IMR-90 (cell line): ENCODE measurements around the gene SCAMP2. TPM values are rescaled to one million over a fixed set of nuclear protein-coding genes. Genes with fewer than 3 reads are reported as not detected.

Source experiments
- ATAC-seq: fragments of 200-7000 bp; cut with Tn5 transposase; 2 replicates; pipeline ENCODE4 v1.9.1; 2020; ENCODE audit warnings: low read depth, mild to moderate bottlenecking, moderate library complexity
- BruUV-seq: library from RNA; stranded (reverse); fragments of 400-500 nt; replicated peaks from 2 replicates; lab custom pipeline; 2021; lab: Mats Ljungman, UMichigan
- CTCF ChIA-PET: fragments of 300-600 bp; formaldehyde crosslinking; extraction: SDS; loops from one replicate; lab custom pipeline; 2021; ENCODE audit warnings: antibody characterized with exemption; lab: Yijun Ruan, JAX
- POLR2A ChIA-PET: fragments of 300-600 bp; sonication (Branson Sonifier 250); formaldehyde crosslinking; loops from one replicate; lab custom pipeline; 2022; ENCODE audit warnings: antibody characterized with exemption; ENCODE audit not compliant: unreplicated experiment; lab: Charles Lee
- DNase-seq: peaks from one replicate; pipeline ENCODE4 v3.0.0; 2013
- H2AFZ ChIP-seq: replicated peaks from 2 replicates; pipeline ENCODE3; 2013; ENCODE audit warnings: low read length, mild to moderate bottlenecking; ENCODE audit not compliant: poor library complexity
- H2AK5ac ChIP-seq: 2 replicates; pipeline ENCODE4 v1.6.1; 2013; ENCODE audit warnings: low read depth, low read length, inconsistent platforms
- H2AK9ac ChIP-seq: replicated peaks from 2 replicates; pipeline ENCODE3; 2013; ENCODE audit warnings: mild to moderate bottlenecking, low read depth, low read length, moderate library complexity; ENCODE audit not compliant: poor library complexity
- H2BK120ac ChIP-seq: 2 replicates; pipeline ENCODE4 v1.6.1; 2013; ENCODE audit warnings: low read depth, low read length, inconsistent platforms
- H2BK15ac ChIP-seq: 3 replicates; pipeline ENCODE4 v1.6.1; 2013; ENCODE audit warnings: low read depth, low read length, inconsistent platforms
- H2BK20ac ChIP-seq: 2 replicates; pipeline ENCODE4 v1.6.1; 2013; ENCODE audit warnings: low read depth, mild to moderate bottlenecking, inconsistent platforms, low read length, moderate library complexity
- H2BK5ac ChIP-seq: 2 replicates; pipeline ENCODE4 v1.6.1; 2013; ENCODE audit warnings: mild to moderate bottlenecking, low read depth, low read length, inconsistent platforms; ENCODE audit not compliant: poor library complexity, severe bottlenecking
- H3K14ac ChIP-seq: replicated peaks from 2 replicates; pipeline ENCODE4 v1.6.1; 2013; ENCODE audit warnings: low read depth, low read length, inconsistent platforms
- H3K18ac ChIP-seq: 2 replicates; pipeline ENCODE4 v1.6.1; 2013; ENCODE audit warnings: low read depth, low read length, control low read depth
- H3K23ac ChIP-seq: 2 replicates; pipeline ENCODE4 v1.6.1; 2013; ENCODE audit warnings: low read depth, low read length, inconsistent platforms
- H3K27ac ChIP-seq: 2 replicates; pipeline ENCODE4 v1.5.1; 2013; ENCODE audit warnings: mild to moderate bottlenecking, control low read depth, low read length; ENCODE audit not compliant: insufficient read depth
- H3K27me3 ChIP-seq: 2 replicates; pipeline ENCODE4 v1.6.1; 2013; ENCODE audit warnings: low read length; ENCODE audit not compliant: control insufficient read depth, insufficient read depth
- H3K36me3 ChIP-seq: 2 replicates; pipeline ENCODE4 v1.6.1; 2013; ENCODE audit warnings: low read length, mixed read lengths; ENCODE audit not compliant: control insufficient read depth, insufficient read depth
- H3K4ac ChIP-seq: 2 replicates; pipeline ENCODE4 v1.6.1; 2013; ENCODE audit warnings: low read depth, low read length, inconsistent platforms
- H3K4me1 ChIP-seq: 2 replicates; pipeline ENCODE4 v1.6.1; 2013; ENCODE audit warnings: low read length, mixed read lengths; ENCODE audit not compliant: control insufficient read depth, insufficient read depth
- H3K4me2 ChIP-seq: 2 replicates; pipeline ENCODE4 v1.6.1; 2013; ENCODE audit warnings: low read depth, mild to moderate bottlenecking, control low read depth, low read length, moderate library complexity
- H3K4me3 ChIP-seq: 2 replicates; pipeline ENCODE4 v1.5.1; 2013; ENCODE audit warnings: low read depth, mild to moderate bottlenecking, control low read depth, low read length, moderate library complexity; ENCODE audit not compliant: insufficient read depth
- H3K56ac ChIP-seq: 2 replicates; pipeline ENCODE4 v1.6.1; 2013; ENCODE audit warnings: low read length, inconsistent platforms; ENCODE audit not compliant: insufficient read depth; ENCODE audit errors: extremely low read depth
- H3K79me1 ChIP-seq, 2 experiments: 2 replicates each; pipeline ENCODE4 v1.6.1; 2013; ENCODE audit warnings: low read length in 2 of 2, inconsistent platforms in 1 of 2, low read depth in 1 of 2
- H3K9ac ChIP-seq: 2 replicates; pipeline ENCODE4 v1.6.1; 2013; ENCODE audit warnings: low read depth, low read length, control low read depth
- H3K9me1 ChIP-seq: 2 replicates; pipeline ENCODE4 v1.6.1; 2013; ENCODE audit warnings: low read length, inconsistent platforms; ENCODE audit not compliant: insufficient read depth
- H3K9me3 ChIP-seq: 2 replicates; pipeline ENCODE4 v1.6.1; 2013; ENCODE audit warnings: low read length; ENCODE audit not compliant: control insufficient read depth, insufficient read depth
- H4K20me1 ChIP-seq: 2 replicates; pipeline ENCODE4 v1.6.1; 2013; ENCODE audit warnings: low read length, inconsistent platforms; ENCODE audit not compliant: insufficient read depth
- H4K5ac ChIP-seq: 2 replicates; pipeline ENCODE4 v1.6.1; 2013; ENCODE audit warnings: mild to moderate bottlenecking, low read depth, low read length, control low read depth
- H4K8ac ChIP-seq, 2 experiments: 2 replicates each; pipeline ENCODE4 v1.6.1; 2013; ENCODE audit warnings: low read depth in 2 of 2, low read length in 2 of 2, control low read depth in 1 of 2, inconsistent platforms in 1 of 2
- H4K91ac ChIP-seq: 2 replicates; pipeline ENCODE4 v1.6.1; 2013; ENCODE audit warnings: low read depth, low read length, inconsistent platforms; ENCODE audit not compliant: insufficient read depth
- CEBPB ChIP-seq: IDR thresholded peaks from 2 replicates; pipeline ENCODE4 v1.6.1; 2012; ENCODE audit warnings: low read depth, low read length, improper control_type of control experiment
- ELK1 ChIP-seq: fragments of 150-350 bp; IDR thresholded peaks from 2 replicates; pipeline ENCODE4 v1.6.1; 2016; ENCODE audit warnings: low read depth, mild to moderate bottlenecking, low read length, moderate library complexity, borderline replicate concordance
- MXI1 ChIP-seq: IDR thresholded peaks from 2 replicates; pipeline ENCODE4 v1.6.1; 2012; ENCODE audit warnings: low read depth, mild to moderate bottlenecking, low read length, moderate library complexity, borderline replicate concordance
- NFE2L2 ChIP-seq: fragments of 150-350 bp; IDR thresholded peaks from 2 replicates; pipeline ENCODE4 v1.6.1; 2016; ENCODE audit warnings: low read depth, mild to moderate bottlenecking, low read length
- POLR2A ChIP-seq: IDR thresholded peaks from 2 replicates; pipeline ENCODE4 v1.6.1; 2012; ENCODE audit warnings: mild to moderate bottlenecking, low read depth, low read length
- RAD21 ChIP-seq: IDR thresholded peaks from 2 replicates; pipeline ENCODE4 v1.6.1; 2012; ENCODE audit warnings: low read length, improper control_type of control experiment
- WGBS, 2 experiments: methylation state at CpG; one replicate each; pipeline versions ENCODE4 v1.1.5 to v1.1.7; 2013; ENCODE audit warnings: missing lambda C conversion rate in 2 of 2; ENCODE audit not compliant: insufficient read length in 1 of 2; ENCODE audit errors: extremely low coverage in 2 of 2; 5-methylcytosine and 5-hydroxymethylcytosine counted together
- dilution Hi-C: fragments of 300-500 bp; cut with HindIII; formaldehyde crosslinking; loops from one replicate; pipeline ENCODE4 v1.14.3; 2018; ENCODE audit warnings: low sequenced_read_pairs; ENCODE audit not compliant: unreplicated experiment
- in situ Hi-C: fragments of 300-500 bp; cut with MboI; formaldehyde crosslinking; loops from 3 replicates; pipeline ENCODE4 v1.14.3; 2019; ENCODE audit warnings: low sequenced_read_pairs, inconsistent platforms, mixed read lengths
- intact Hi-C: fragments of 100-400 bp; cut with micrococcal nuclease; formaldehyde crosslinking; loops from 2 replicates; pipeline ENCODE4 v1.10.0; 2022
- polyA plus RNA-seq, 3 experiments: library from polyadenylated mRNA; depleted of rRNA; stranded (reverse); fragments of >200 nt; gene quantifications; 2 replicates each; pipeline ENCODE4 v1.2.3, GENCODE V29; 2012; ENCODE audit warnings: low replicate concordance in 1 of 3
- total RNA-seq: library from RNA; depleted of rRNA; stranded (reverse); fragments of >200 nt; gene quantifications from 2 replicates; pipeline ENCODE4 v1.2.3, GENCODE V29; 2012
- TF ChIP-seq, protein P1 (sequence below): fragments of 150-350 bp; IDR thresholded peaks from 2 replicates; pipeline ENCODE4 v1.6.1; 2017; ENCODE audit warnings: mild to moderate bottlenecking, antibody characterized with exemption, low read length, low read depth

The SCAMP2 gene
- total and polyA plus RNA-seq, 2 of the 4 experiments (the other 2 are of a cell fraction): 25.8 to 111 TPM

- peaks cover 23 to 64% of the 10 kb centered on the region in 2 experiments for H3K79me1 ChIP-seq
- peaks cover 59% of the 10 kb centered on the region for H4K20me1 ChIP-seq
- no peak overlapping the region for H2AFZ ChIP-seq
- H3K9me1 ChIP-seq: peaks cover 10% of the 10 kb centered on the region; the same call in 1 of the 2 replicates
- peaks cover 27% of the 10 kb centered on the region for H3K36me3 ChIP-seq
- in situ Hi-C loops: no loop called here
- no TSS peak for BruUV-seq
- H3K27ac ChIP-seq: no peak overlapping the region
- H2BK20ac ChIP-seq: no peak overlapping the region
- H3K9ac ChIP-seq: no peak overlapping the region
- H2BK5ac ChIP-seq: no peak overlapping the region
- 100% methylated on average over 1 of the region's 5 CpGs; no CpG with 5 or more reads in 1 of the 2 experiments for WGBS, 2 experiments
- dilution Hi-C loops: no loop called here
- CTCF ChIA-PET: no interaction called here
- H3K18ac ChIP-seq: no peak overlapping the region
- no peaks in the 10 kb centered on the region for H3K27me3 ChIP-seq
- H2BK15ac ChIP-seq: no peak overlapping the region
- H3K4me1 ChIP-seq: no peaks in the 10 kb centered on the region
- H3K23ac ChIP-seq: no peak overlapping the region
- no peak overlapping the region for H3K14ac ChIP-seq
- H3K4me3 ChIP-seq: no peak overlapping the region
- ATAC-seq: no peak
- H2BK120ac ChIP-seq: no peak overlapping the region
- no peak overlapping the region for H2AK9ac ChIP-seq
- TF ChIP-seq MXI1 (no peak), RAD21 (no peak), NFE2L2 (no peak), CEBPB (no peak), POLR2A (no peak), ELK1 (no peak)
- TF ChIP-seq, protein P1, sequence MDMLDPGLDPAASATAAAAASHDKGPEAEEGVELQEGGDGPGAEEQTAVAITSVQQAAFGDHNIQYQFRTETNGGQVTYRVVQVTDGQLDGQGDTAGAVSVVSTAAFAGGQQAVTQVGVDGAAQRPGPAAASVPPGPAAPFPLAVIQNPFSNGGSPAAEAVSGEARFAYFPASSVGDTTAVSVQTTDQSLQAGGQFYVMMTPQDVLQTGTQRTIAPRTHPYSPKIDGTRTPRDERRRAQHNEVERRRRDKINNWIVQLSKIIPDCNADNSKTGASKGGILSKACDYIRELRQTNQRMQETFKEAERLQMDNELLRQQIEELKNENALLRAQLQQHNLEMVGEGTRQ: no peak
- H3K9me3 ChIP-seq: no peaks in the 10 kb centered on the region
- H4K5ac ChIP-seq: no peak overlapping the region
- intact Hi-C loops: no loop called here
- no peak overlapping the region for H3K4ac ChIP-seq
- POLR2A ChIA-PET: no interaction called here
- H4K91ac ChIP-seq: no peak overlapping the region
- H3K4me2 ChIP-seq: no peak overlapping the region
- no peak overlapping the region for H3K56ac ChIP-seq
- no peak overlapping the region for H2AK5ac ChIP-seq
- no peak for DNase-seq
- H4K8ac ChIP-seq: no peak overlapping the region
Measured at GRCh38 chr15:74857082-74857655, 16.0 kb downstream of the SCAMP2 start.
